D721Med (cell line): ENCODE results near the gene JARID2.
A peak's percentile ranks its signal among the peaks of the same experiment; 100 is the strongest.

Experiments
- DNase-seq: peaks from one replicate; pipeline ENCODE4 v3.0.0; 2011; ENCODE audit warnings: low spot score; ENCODE audit not compliant: insufficient read length
- FAIRE-seq: peaks from 2 replicates; lab custom pipeline; 2011; peaks lifted over from hg19 to GRCh38; lab: Jason Lieb, UNC
- TF ChIP-seq, protein P1 (sequence below): IDR thresholded peaks from 2 replicates; pipeline ENCODE4 v1.5.1; 2012; ENCODE audit warnings: mild to moderate bottlenecking, control low read depth; ENCODE audit not compliant: insufficient read depth; ENCODE audit errors: missing control alignments

Gene JARID2

DNA sequence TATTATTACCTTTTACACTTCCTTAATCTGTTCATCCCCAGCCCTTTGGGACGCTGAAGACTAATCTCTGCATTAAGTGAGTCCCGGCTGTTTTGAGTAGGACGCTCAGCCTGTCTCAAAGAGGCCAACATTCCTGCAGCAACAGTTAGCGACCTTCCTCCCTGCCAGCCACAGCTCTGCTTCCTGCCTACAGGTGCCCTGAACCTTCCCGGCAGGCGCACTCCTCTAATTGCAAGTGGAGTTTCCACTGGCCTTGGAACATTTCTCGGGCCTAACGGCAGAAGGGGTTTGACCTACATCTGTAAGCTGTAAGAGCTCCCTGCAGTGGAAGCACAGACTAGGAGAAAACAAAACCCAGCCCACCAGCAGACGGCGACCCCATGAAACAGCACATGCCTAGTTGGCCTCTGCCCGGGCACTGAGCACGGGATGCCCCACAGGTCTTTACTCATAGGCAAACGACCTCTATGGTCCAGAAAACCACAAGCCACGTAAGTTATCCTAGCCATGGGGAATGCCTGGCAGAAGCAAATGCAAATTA lies 279.1 kb downstream of the JARID2 start:
- no peak for FAIRE-seq
- TF ChIP-seq, protein P1, sequence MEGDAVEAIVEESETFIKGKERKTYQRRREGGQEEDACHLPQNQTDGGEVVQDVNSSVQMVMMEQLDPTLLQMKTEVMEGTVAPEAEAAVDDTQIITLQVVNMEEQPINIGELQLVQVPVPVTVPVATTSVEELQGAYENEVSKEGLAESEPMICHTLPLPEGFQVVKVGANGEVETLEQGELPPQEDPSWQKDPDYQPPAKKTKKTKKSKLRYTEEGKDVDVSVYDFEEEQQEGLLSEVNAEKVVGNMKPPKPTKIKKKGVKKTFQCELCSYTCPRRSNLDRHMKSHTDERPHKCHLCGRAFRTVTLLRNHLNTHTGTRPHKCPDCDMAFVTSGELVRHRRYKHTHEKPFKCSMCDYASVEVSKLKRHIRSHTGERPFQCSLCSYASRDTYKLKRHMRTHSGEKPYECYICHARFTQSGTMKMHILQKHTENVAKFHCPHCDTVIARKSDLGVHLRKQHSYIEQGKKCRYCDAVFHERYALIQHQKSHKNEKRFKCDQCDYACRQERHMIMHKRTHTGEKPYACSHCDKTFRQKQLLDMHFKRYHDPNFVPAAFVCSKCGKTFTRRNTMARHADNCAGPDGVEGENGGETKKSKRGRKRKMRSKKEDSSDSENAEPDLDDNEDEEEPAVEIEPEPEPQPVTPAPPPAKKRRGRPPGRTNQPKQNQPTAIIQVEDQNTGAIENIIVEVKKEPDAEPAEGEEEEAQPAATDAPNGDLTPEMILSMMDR = no peak
- DNase-seq = peak; percentile 64

DNA sequence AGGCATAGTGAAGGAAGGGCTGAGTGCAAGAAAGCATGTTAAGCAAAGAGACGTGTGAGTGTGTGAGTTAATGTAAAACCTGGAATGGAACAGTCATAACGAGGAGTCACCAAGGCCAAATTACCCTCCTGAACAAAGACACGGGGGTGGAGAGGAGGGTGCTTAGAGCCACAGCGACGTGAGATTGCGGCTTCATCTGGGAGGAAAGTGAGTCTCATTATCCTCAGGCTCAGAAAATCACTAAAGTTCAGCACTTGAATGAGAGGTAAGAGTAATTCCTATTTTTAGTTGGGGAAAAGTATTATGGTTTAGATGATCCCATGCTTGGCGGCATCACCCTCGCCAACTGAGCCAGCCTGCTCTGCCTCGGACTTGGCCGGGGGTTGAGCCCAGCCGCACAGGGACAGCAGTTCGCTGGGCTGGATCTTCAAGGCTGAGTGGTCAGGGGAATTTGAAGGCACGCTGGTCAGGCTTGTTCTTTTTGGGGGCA lies 280.4 kb downstream of the JARID2 start:
- TF ChIP-seq, protein P1 = no peak
- FAIRE-seq (no peak), DNase-seq (no peak)

DNA sequence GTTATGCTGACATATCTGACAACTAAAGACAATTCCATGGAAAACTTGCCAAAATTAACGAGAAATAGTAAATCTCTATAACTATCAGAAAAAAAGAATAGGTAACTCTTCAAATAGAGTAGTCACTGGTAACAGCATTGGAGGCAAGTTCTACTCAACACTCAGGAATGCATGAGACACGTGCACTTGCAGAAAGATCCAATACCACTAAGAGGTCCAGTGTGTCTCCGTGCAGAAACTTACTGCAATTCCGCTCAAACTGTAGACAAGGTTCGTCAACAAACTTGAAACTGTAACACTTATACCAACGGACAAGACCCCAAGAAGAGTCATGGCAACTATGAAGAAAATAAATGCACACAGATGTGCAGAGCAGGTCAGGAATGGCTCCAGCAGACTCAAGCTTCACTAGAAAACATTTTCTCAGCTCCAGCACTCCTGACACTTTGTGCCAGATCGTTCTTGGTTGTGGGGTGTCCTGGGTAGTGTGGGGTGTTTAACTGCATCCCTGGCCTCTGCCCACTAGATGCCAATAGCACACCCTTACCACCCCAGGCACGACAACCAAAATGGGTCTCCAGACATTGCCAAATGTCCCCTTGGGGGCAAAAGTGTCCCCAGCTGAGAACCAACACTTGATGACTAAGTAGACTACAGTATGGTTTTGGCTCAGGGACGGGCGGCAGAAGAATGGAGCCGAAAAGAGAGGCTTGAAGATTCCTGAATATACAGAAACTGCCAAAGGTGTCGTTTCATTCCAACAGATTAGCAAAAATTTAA lies 282.2 kb downstream of the JARID2 start:
- TF ChIP-seq, protein P1 = no peak
- DNase-seq (peak; percentile 9), FAIRE-seq (no peak)

DNA sequence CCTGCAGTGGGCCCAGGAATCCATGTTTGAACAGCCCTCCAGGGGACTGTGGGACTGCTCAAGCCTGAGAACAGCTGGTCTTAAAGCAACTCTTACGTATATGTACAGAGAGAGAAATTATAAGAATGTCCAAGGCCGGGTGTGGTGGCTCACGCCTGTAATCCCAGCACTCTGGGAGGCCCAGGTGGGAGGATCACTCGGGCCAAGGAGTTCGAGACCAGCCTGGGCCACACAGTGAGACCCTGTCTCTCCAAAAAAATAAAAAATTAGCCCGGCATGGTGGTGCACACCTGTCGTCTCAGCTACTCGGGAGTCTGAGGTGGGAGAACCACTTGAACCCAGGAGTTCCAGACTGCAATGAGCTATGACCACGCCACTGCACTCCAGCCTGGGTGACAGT lies 283.0 kb downstream of the JARID2 start:
- no peak for DNase-seq
- FAIRE-seq = no peak
- TF ChIP-seq, protein P1 = no peak

DNA sequence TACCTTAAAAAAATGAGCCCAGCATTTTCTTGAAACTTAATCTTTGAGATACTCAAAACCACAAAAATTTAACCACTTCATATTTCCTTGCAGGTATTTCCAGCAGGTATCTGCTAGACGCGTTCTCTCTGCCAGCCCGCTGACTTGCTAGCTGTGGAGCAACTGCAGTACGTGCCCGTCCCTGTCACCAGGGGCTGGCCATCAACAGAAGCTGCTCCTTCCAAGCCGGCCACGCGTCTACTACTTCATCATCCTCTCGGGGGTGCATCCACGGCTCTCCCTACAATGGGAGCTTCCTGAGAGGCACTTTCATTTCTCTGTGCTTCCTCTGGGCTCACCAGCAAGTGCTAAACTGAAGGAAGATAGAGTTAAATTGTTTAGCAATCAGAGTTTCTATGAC lies 284.5 kb downstream of the JARID2 start:
- FAIRE-seq (no peak), DNase-seq (no peak)
- TF ChIP-seq, protein P1 = no peak

DNA sequence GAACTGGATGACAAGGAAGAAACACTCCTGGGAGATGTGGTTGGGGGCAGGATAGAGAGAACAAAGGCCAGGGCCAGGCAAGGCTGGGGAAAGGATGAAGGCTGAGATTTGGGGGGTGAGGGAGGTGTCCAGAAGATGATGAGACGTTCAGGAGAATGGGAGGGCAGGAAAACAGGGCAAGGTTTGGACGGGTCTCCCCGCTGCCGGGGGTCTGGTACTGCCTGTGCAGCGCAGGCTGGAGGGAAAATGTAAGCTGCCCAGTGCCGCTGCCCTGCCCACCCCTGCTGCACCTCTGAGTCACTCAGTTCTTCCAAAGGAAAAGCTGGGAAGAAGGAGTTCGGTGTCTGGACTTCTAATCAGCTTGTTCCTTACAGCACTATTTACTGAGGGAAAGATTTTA lies 286.1 kb downstream of the JARID2 start:
- FAIRE-seq = no peak
- TF ChIP-seq, protein P1 = no peak

More for the DNA sequence above, 286.1 kb downstream of the JARID2 start:
- DNase-seq = no peak
